ENCODE results near the gene PCDHGB5.
A peak's percentile ranks its signal among the peaks of the same experiment; 100 is the strongest.
"Not testable (repeated sequence)": the region's sequence is repeated elsewhere in the genome, so short reads cannot be mapped to it uniquely, and the experiment has no call there.

The PCDHGB5 gene

DNA sequence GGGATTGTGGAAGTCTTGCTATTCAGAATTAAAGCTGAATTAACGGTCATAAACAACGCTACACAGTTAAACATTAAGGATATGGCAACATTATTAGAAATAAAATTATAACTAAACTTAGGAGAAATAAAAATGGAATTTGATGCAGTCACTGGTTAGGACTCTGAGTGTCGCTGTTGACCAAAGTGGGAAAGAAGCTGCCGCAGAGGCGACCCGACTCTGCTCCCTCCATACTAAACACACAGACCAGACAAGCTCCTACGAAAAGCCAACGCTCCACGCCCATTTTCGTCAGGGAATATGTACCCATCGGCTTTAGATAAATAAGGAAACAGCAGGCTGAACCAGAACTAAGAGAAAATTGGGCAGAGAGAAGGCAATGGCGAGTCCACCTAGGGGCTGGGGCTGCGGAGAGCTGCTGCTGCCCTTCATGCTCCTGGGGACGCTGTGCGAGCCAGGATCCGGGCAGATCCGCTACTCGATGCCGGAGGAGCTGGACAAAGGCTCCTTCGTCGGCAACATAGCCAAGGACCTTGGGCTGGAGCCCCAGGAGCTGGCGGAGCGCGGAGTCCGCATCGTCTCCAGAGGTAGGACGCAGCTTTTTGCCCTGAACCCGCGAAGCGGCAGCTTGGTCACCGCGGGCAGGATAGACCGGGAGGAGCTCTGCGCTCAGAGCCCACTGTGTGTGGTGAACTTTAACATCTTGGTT, 33.6 kb upstream of the PCDHGB5 start, which contains the start of gene PCDHGA5:
TSS of gene PCDHGA5 (plus strand) at position 211 of the 709 bp plus-strand sequence. CDS start at position 380, 169 bp downstream.
- H3K36me3 ChIP-seq (ENCODE audit: insufficient read depth, low read length), result no peaks in the 10 kb centered on the region
- H3K9ac ChIP-seq (ENCODE audit: low read depth, low read length), result no peak within 1 kb of the TSS
- peak within 1 kb of the TSS; percentile 44 for H3K4me3 ChIP-seq (ENCODE audit: low read length)
- H3K27me3 ChIP-seq (ENCODE audit: control insufficient read depth, insufficient read depth, low read length), result peaks cover 4% of the 10 kb centered on the region
- H3K4me2 ChIP-seq (ENCODE audit: low read length), result peak within 1 kb of the TSS; percentile 51
- H3K9me3 ChIP-seq (replicated peaks; ENCODE audit: low read length), result peaks cover 37% of the 10 kb centered on the region
- no peaks in the 10 kb centered on the region for H3K4me1 ChIP-seq (ENCODE audit: control insufficient read depth, insufficient read depth, low read length)

DNA sequence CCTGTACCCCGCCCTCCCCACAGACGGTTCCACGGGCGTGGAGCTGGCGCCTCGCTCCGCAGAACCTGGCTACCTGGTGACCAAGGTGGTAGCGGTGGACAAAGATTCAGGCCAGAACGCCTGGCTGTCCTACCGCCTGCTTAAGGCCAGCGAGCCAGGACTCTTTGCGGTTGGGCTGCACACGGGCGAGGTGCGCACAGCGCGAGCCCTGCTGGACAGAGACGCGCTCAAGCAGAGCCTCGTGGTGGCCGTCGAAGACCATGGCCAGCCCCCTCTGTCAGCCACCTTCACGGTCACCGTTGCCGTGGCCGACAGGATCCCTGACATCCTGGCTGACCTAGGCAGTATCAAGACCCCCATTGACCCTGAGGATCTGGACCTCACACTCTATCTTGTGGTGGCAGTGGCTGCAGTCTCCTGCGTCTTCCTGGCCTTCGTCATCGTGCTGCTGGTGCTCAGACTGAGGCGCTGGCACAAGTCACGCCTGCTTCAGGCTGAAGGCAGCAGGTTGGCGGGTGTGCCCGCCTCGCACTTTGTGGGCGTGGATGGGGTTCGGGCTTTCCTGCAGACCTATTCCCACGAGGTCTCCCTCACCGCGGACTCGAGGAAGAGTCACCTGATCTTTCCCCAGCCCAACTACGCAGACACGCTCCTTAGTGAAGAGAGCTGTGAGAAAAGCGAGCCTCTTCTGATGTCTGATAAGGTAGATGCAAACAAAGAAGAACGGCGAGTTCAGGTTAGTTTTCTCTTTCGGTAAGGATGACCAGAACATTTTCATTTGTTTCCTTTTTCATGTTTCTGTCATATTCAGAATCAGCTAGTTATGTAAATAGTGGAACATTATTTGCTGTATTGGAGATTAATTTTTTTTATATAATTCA, 31.5 kb upstream of the PCDHGB5 start:
- Histone ChIP-seq H3K4me1 (ENCODE audit: control insufficient read depth, insufficient read depth, low read length) (no peaks in the 10 kb centered on the region), H3K4me3 (ENCODE audit: low read length) (no peak overlapping the region), H3K9ac (ENCODE audit: low read depth, low read length) (no peak overlapping the region), H3K4me2 (ENCODE audit: low read length) (no peak overlapping the region), H3K36me3 (ENCODE audit: insufficient read depth, low read length) (peaks cover 3% of the 10 kb centered on the region), H3K27me3 (ENCODE audit: control insufficient read depth, insufficient read depth, low read length) (peaks cover 4% of the 10 kb centered on the region), H3K9me3 (replicated peaks; ENCODE audit: low read length) (peaks cover 30% of the 10 kb centered on the region)

DNA sequence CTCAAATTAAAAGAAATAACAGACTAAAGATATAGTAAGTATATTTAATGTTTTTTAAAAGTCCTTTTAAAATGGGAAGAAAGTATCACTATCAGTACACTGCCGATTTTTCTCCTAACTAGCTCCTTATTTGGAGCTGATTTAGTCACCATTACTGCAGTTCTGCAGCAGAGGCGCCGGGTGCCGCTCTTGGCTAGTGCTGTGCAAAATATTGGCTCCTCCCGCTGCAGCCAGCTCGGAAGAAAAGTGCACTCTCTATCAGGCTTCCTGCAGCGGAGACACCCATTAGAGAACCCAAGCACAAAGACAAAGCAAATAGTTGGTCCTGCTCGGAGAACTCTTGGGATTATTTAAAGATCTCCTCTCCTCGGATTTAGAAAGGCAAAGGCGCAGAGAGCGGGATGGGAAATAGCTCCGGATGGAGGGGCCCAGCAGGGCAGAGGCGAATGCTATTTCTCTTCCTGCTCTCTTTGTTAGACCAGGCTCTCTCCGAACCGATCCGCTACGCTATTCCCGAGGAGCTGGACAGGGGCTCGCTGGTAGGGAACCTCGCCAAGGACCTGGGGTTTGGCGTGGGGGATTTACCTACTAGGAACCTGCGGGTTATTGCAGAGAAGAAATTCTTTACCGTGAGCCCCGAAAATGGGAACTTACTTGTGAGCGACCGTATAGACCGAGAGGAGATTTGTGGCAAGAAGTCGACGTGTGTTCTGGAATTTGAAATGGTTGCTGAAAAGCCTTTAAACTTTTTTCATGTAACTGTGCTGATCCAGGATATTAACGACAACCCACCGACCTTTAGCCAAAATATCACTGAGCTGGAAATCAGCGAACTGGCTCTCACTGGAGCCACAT, 27.5 kb upstream of the PCDHGB5 start, which contains the start of gene PCDHGB3:
TSS of gene PCDHGB3 (plus strand) at position 249 of the 855 bp plus-strand sequence. CDS start at position 402, 153 bp downstream.
- peak within 1 kb of the TSS; percentile 69 for H3K4me2 ChIP-seq (ENCODE audit: low read length)
- no peaks in the 10 kb centered on the region for H3K27me3 ChIP-seq (ENCODE audit: control insufficient read depth, insufficient read depth, low read length)
- H3K4me1 ChIP-seq (ENCODE audit: control insufficient read depth, insufficient read depth, low read length), result no peaks in the 10 kb centered on the region
- H3K36me3 ChIP-seq (ENCODE audit: insufficient read depth, low read length), result peaks cover 3% of the 10 kb centered on the region
- H3K9me3 ChIP-seq (replicated peaks; ENCODE audit: low read length), result peaks cover 45% of the 10 kb centered on the region
- H3K4me3 ChIP-seq (ENCODE audit: low read length), result peak within 1 kb of the TSS; percentile 43
- H3K9ac ChIP-seq (ENCODE audit: low read depth, low read length), result no peak within 1 kb of the TSS

DNA sequence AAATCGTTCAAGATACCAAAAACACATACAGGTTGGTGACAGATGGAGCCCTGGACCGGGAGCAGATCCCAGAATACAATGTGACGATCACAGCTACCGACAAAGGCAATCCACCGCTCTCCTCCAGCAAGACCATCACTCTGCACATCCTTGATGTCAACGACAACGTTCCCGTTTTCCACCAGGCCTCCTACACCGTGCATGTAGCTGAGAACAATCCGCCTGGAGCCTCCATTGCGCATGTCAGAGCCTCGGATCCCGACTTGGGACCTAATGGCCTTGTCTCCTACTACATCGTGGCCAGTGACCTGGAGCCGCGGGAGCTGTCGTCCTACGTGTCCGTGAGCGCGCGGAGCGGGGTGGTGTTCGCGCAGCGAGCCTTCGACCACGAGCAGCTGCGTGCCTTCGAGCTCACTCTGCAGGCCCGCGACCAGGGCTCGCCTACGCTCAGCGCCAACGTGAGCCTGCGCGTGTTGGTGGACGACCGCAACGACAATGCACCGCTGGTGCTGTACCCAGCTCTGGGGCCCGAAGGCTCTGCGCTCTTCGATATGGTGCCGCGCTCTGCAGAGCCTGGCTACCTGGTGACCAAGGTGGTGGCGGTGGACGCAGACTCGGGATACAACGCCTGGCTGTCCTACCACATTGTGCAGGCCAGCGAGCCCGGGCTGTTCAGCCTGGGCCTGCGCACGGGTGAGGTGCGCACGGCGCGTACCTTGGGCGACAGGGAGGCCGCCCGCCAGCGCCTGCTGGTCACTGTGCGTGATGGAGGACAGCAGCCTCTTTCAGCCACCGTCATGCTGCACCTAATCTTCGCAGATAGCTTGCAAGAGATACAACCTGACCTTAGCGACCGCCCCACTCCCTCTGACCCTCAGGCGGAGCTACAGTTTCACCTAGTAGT, 25.9 kb upstream of the PCDHGB5 start:
- H3K27me3 ChIP-seq (ENCODE audit: control insufficient read depth, insufficient read depth, low read length), result no peaks in the 10 kb centered on the region
- peaks cover 3% of the 10 kb centered on the region for H3K36me3 ChIP-seq (ENCODE audit: insufficient read depth, low read length)
- H3K4me1 ChIP-seq (ENCODE audit: control insufficient read depth, insufficient read depth, low read length), result no peaks in the 10 kb centered on the region
- H3K4me2 ChIP-seq (ENCODE audit: low read length), result no peak overlapping the region
- H3K9me3 ChIP-seq (replicated peaks; ENCODE audit: low read length), result peaks cover 35% of the 10 kb centered on the region
- no peak overlapping the region for H3K9ac ChIP-seq (ENCODE audit: low read depth, low read length)
- H3K4me3 ChIP-seq (ENCODE audit: low read length), result no peak overlapping the region

DNA sequence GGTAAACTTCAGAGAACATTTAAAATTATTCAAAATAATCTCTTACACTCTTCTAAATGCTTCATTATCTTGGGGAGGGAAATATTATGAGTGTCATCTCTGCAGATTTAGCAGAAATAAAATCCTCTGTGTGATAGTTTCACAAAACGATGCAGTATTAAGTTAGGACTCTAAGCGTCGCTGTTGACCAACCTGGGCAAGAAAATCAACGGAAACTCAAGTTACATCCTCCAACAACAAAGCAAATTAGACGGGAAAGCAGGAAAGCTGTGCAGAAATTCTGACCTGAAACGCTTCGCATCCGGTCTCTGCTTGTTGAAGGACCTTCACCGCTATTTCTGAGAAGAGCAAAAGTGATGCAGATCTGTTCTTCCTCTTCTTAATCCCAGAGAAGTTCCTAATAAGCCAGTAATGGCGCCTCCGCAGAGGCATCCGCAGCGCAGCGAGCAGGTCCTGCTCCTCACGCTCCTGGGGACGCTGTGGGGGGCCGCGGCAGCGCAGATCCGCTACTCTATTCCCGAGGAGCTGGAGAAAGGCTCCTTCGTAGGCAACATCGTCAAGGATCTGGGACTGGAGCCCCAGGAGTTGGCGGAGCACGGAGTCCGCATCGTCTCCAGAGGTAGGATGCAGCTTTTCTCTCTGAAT, 24.0 kb upstream of the PCDHGB5 start, which contains the start of gene PCDHGA6:
TSS of gene PCDHGA6 (plus strand) at position 219 of the 645 bp plus-strand sequence. CDS start at position 412, 193 bp downstream.
- no peaks in the 10 kb centered on the region for H3K27me3 ChIP-seq (ENCODE audit: control insufficient read depth, insufficient read depth, low read length)
- H3K36me3 ChIP-seq (ENCODE audit: insufficient read depth, low read length), result peaks cover 3% of the 10 kb centered on the region
- H3K9me3 ChIP-seq (replicated peaks; ENCODE audit: low read length), result peaks cover 38% of the 10 kb centered on the region
- peak within 1 kb of the TSS; percentile 74 for H3K4me2 ChIP-seq (ENCODE audit: low read length)
- no peaks in the 10 kb centered on the region for H3K4me1 ChIP-seq (ENCODE audit: control insufficient read depth, insufficient read depth, low read length)
- no peak within 1 kb of the TSS for H3K9ac ChIP-seq (ENCODE audit: low read depth, low read length)
- H3K4me3 ChIP-seq (ENCODE audit: low read length), result peak within 1 kb of the TSS; percentile 64

DNA sequence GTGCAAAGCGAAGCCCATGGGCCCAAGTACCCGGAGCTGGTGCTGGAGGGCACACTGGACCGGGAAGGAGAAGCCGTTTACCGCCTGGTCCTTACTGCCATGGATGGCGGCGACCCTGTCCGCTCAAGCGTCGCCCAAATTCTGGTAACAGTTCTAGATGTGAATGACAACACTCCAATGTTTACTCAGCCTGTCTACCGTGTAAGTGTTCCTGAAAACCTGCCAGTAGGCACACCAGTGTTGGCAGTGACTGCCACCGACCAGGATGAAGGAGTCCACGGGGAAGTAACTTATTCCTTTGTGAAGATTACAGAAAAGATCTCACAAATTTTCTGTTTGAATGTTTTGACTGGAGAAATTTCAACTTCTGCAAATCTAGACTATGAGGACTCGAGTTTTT, 23.1 kb upstream of the PCDHGB5 start:
- H3K36me3 ChIP-seq (ENCODE audit: insufficient read depth, low read length), result peaks cover 3% of the 10 kb centered on the region
- peaks cover 38% of the 10 kb centered on the region for H3K9me3 ChIP-seq (replicated peaks; ENCODE audit: low read length)
- H3K4me3 ChIP-seq (ENCODE audit: low read length), result peak overlapping the region; percentile 64
- no peak overlapping the region for H3K9ac ChIP-seq (ENCODE audit: low read depth, low read length)
- H3K4me1 ChIP-seq (ENCODE audit: control insufficient read depth, insufficient read depth, low read length), result no peaks in the 10 kb centered on the region
- H3K4me2 ChIP-seq (ENCODE audit: low read length), result peak overlapping the region; percentile 74
- H3K27me3 ChIP-seq (ENCODE audit: control insufficient read depth, insufficient read depth, low read length), result no peaks in the 10 kb centered on the region

DNA sequence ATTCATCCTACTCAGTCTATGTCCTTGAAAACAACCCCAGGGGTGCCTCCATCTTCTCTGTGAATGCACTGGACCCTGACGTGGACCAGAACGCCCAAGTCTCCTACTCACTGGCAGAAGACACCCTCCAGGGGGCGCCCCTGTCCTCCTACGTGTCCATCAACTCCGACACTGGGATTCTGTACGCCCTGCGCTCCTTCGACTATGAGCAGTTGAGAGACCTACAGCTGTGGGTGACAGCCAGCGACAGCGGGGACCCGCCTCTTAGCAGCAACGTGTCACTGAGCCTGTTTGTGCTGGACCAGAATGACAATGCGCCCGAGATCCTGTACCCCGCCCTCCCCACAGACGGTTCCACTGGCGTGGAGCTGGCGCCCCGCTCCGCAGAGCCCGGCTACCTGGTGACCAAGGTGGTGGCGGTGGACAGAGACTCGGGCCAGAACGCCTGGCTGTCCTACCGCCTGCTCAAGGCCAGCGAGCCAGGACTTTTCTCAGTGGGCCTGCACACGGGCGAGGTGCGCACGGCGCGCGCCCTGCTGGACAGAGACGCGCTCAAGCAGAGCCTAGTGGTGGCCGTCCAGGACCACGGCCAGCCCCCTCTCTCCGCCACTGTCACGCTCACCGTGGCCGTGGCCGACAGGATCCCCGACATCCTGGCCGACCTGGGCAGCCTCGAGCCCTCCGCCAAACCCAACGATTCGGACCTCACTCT, 22.1 kb upstream of the PCDHGB5 start:
- not testable (repeated sequence) for H3K4me2 ChIP-seq (ENCODE audit: low read length); H3K9ac ChIP-seq (ENCODE audit: low read depth, low read length); H3K36me3 ChIP-seq (ENCODE audit: insufficient read depth, low read length); H3K4me1 ChIP-seq (ENCODE audit: control insufficient read depth, insufficient read depth, low read length); H3K27me3 ChIP-seq (ENCODE audit: control insufficient read depth, insufficient read depth, low read length); H3K4me3 ChIP-seq (ENCODE audit: low read length)
- H3K9me3 ChIP-seq (replicated peaks; ENCODE audit: low read length), result peaks cover 37% of the 10 kb centered on the region

DNA sequence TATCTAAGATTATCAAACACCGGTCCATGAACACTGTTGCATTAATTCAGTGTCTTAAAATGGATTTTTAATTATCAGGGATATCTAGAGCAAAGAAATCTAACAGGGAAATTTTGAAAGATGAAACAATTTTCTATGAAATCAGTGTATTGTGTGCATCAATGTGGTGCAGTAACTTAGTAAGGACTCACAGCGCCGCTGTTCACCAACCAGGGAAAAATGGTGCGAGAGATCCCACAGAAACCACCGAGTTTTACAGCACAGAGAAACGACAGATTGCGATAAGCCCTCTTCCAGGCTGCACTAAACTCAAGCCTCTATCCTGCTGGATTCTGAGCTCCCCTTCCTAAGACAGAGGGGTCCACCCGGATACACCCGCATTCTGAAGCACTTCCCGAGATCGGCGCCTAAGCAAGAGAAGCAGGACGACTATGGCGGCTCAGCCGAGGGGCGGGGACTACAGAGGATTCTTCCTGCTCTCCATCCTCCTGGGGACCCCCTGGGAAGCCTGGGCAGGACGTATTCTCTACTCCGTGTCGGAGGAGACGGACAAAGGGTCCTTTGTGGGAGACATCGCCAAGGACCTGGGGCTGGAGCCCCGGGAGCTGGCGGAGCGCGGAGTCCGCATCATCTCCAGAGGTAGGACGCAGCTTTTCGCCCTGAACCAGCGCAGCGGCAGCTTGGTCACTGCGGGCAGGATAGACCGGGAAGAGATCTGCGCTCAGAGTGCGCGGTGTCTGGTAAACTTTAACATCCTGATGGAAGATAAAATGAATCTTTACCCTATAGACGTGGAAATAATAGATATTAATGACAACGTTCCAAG, 15.1 kb upstream of the PCDHGB5 start, which contains the start of gene PCDHGA7:
TSS of gene PCDHGA7 (plus strand) at position 274 of the 826 bp plus-strand sequence. CDS start at position 432, 158 bp downstream.
- H3K4me3 ChIP-seq (ENCODE audit: low read length), result peak within 1 kb of the TSS; percentile 74
- no peaks in the 10 kb centered on the region for H3K4me1 ChIP-seq (ENCODE audit: control insufficient read depth, insufficient read depth, low read length)
- H3K27me3 ChIP-seq (ENCODE audit: control insufficient read depth, insufficient read depth, low read length), result no peaks in the 10 kb centered on the region
- peak within 1 kb of the TSS; percentile 62 for H3K9ac ChIP-seq (ENCODE audit: low read depth, low read length)
- H3K4me2 ChIP-seq (ENCODE audit: low read length), result peak within 1 kb of the TSS; percentile 57
- no peaks in the 10 kb centered on the region for H3K36me3 ChIP-seq (ENCODE audit: insufficient read depth, low read length)
- H3K9me3 ChIP-seq (replicated peaks; ENCODE audit: low read length), result peaks cover 7% of the 10 kb centered on the region

DNA sequence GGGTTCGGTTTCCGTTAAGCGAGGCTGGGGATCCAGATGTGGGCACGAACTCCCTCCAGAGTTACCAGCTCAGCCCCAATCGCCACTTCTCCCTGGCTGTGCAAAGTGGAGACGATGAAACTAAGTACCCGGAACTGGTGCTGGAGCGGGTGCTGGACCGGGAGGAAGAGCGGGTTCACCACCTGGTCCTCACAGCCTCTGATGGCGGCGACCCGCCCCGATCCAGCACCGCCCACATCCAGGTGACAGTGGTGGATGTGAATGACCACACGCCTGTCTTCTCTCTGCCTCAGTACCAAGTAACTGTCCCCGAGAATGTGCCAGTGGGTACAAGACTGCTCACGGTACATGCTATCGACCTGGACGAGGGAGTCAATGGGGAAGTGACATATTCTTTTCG, 14.4 kb upstream of the PCDHGB5 start:
- no peaks in the 10 kb centered on the region for H3K27me3 ChIP-seq (ENCODE audit: control insufficient read depth, insufficient read depth, low read length)
- peak overlapping the region; percentile 74 for H3K4me3 ChIP-seq (ENCODE audit: low read length)

More for the DNA sequence above, 14.4 kb upstream of the PCDHGB5 start:
- Histone ChIP-seq H3K9me3 (replicated peaks; ENCODE audit: low read length) (peaks cover 8% of the 10 kb centered on the region), H3K4me1 (ENCODE audit: control insufficient read depth, insufficient read depth, low read length) (no peaks in the 10 kb centered on the region), H3K36me3 (ENCODE audit: insufficient read depth, low read length) (no peaks in the 10 kb centered on the region), H3K9ac (ENCODE audit: low read depth, low read length) (peak overlapping the region; percentile 62), H3K4me2 (ENCODE audit: low read length) (peak overlapping the region; percentile 57)

Measured in skeletal muscle satellite cell (primary cell).